ENCODE results near the gene SYTL5. TPM values are rescaled to one million over a fixed set of nuclear protein-coding genes. Genes with fewer than 3 reads are reported as not detected.
"Not testable (repeated sequence)": the region's sequence is repeated elsewhere in the genome, so short reads cannot be mapped to it uniquely, and the experiment has no call there.

Gene SYTL5
- total and polyA plus RNA-seq, 2 experiments from 2014 or later, result 0.23 to 0.35 TPM

DNA sequence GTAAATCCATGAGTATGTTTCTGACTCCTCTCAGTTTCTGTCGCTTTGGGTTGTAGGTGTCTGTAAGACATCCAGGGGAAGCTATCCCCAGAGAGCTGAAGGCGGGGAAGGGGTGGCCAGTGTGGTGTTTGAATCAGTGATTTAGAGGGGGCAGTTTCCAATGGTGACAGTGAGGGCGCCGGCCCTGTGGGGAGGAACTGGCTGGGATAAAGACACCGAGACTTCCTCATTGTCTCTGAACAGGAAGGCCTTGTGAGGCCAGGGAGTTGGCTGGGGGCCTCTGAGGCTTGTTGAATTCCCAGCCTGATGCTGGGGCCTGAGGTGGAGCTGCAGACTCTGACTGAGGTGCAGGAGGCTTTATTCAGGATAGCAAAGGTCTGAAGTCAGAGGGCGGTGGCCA is 15.1 kb upstream of the SYTL5 start:
- H3K36me3 ChIP-seq (ENCODE audit: insufficient read depth); H3K79me2 ChIP-seq (replicated peaks; ENCODE audit: insufficient read depth); ATAC-seq; H3K27me3 Mint-ChIP-seq (ENCODE audit: insufficient read depth, low read depth, poor library complexity); H3K4me3 Mint-ChIP-seq; H3K4me2 ChIP-seq; H4K20me1 ChIP-seq (replicated peaks; ENCODE audit: insufficient read depth); H3F3A ChIP-seq (replicated peaks; ENCODE audit: low read depth); H3K4me1 ChIP-seq (ENCODE audit: insufficient read depth); H3K9me3 Mint-ChIP-seq; H3K4me1 Mint-ChIP-seq; H3K4me3 ChIP-seq; H3K27me3 ChIP-seq (ENCODE audit: insufficient read depth); H3K27ac ChIP-seq (ENCODE audit: low read depth); H3K9me2 ChIP-seq (ENCODE audit: insufficient read depth); H3K27ac Mint-ChIP-seq; H2AFZ ChIP-seq; H3K36me3 Mint-ChIP-seq (ENCODE audit: low read depth); DNase-seq (ENCODE audit: low spot score): not testable (repeated sequence)

DNA sequence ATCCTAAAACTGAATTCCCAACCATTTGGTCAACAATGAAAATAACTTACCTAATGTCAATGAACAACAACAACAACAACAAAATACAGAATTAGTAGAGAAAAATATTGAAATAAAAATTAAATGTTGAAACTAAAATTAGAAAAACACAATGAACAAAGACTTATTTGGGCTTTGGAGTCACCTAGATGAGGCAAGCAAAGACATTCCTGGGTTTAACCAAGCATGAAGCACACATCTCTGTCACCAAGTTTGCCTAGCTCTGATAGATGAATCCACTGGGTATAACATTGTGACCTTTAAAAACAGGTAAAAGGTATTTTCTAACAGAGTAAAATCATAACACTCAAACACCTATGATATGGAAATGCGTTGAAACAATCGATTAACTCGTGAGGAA is 13.2 kb upstream of the SYTL5 start:
- H2AFZ ChIP-seq, result no peak overlapping the region
- H3K27ac Mint-ChIP-seq, result no peak overlapping the region
- H3K27me3 ChIP-seq (ENCODE audit: insufficient read depth), result no peaks in the 10 kb centered on the region
- no peak overlapping the region for H3K4me2 ChIP-seq
- no peaks in the 10 kb centered on the region for H3K9me2 ChIP-seq (ENCODE audit: insufficient read depth)
- H3K36me3 ChIP-seq (ENCODE audit: insufficient read depth), result no peaks in the 10 kb centered on the region
- no peak overlapping the region for H3K4me3 Mint-ChIP-seq
- peaks cover 3% of the 10 kb centered on the region for H3K27me3 Mint-ChIP-seq (ENCODE audit: insufficient read depth, low read depth, poor library complexity)
- no peak overlapping the region for H3K27ac ChIP-seq (ENCODE audit: low read depth)
- H3K79me2 ChIP-seq (replicated peaks; ENCODE audit: insufficient read depth), result no peaks in the 10 kb centered on the region
- ATAC-seq (no peak), DNase-seq (ENCODE audit: low spot score) (no peak)
- no peaks in the 10 kb centered on the region for H3K4me1 ChIP-seq (ENCODE audit: insufficient read depth)
- no peaks in the 10 kb centered on the region; the same call in 2 of the 3 replicates for H3K9me3 Mint-ChIP-seq
- no peak overlapping the region for H3K4me3 ChIP-seq
- H4K20me1 ChIP-seq (replicated peaks; ENCODE audit: insufficient read depth), result no peaks in the 10 kb centered on the region
- no peaks in the 10 kb centered on the region for H3F3A ChIP-seq (replicated peaks; ENCODE audit: low read depth)
- no peaks in the 10 kb centered on the region for H3K36me3 Mint-ChIP-seq (ENCODE audit: low read depth)
- H3K4me1 Mint-ChIP-seq, result peaks cover 2% of the 10 kb centered on the region; the same call in 1 of the 3 replicates
- TF ChIP-seq STAT1 (IDR thresholded peaks at IDR 0.05; ENCODE audit: unreplicated experiment) (no peak), ZNF331 (CRISPR knock-in tag; IDR thresholded peaks at IDR 0.05; ENCODE audit: low read depth) (no peak), ZNF114 (CRISPR knock-in tag; IDR thresholded peaks at IDR 0.05) (no peak), JUNB (IDR thresholded peaks at IDR 0.05; ENCODE audit: unreplicated experiment) (no peak), CREB1 (CRISPR knock-in tag; IDR thresholded peaks at IDR 0.05; ENCODE audit: low read depth) (no peak), NANOG (IDR thresholded peaks at IDR 0.05; ENCODE audit: borderline replicate concordance) (no peak), EZH2 (IDR thresholded peaks at IDR 0.05; ENCODE audit: low read depth, unreplicated experiment) (no peak), POLR2AphosphoS5 (IDR thresholded peaks at IDR 0.05; ENCODE audit: low read depth) (no peak), EZH2phosphoT487 (IDR thresholded peaks at IDR 0.05; ENCODE audit: unreplicated experiment) (no peak)
- TF ChIP-seq, protein P1, sequence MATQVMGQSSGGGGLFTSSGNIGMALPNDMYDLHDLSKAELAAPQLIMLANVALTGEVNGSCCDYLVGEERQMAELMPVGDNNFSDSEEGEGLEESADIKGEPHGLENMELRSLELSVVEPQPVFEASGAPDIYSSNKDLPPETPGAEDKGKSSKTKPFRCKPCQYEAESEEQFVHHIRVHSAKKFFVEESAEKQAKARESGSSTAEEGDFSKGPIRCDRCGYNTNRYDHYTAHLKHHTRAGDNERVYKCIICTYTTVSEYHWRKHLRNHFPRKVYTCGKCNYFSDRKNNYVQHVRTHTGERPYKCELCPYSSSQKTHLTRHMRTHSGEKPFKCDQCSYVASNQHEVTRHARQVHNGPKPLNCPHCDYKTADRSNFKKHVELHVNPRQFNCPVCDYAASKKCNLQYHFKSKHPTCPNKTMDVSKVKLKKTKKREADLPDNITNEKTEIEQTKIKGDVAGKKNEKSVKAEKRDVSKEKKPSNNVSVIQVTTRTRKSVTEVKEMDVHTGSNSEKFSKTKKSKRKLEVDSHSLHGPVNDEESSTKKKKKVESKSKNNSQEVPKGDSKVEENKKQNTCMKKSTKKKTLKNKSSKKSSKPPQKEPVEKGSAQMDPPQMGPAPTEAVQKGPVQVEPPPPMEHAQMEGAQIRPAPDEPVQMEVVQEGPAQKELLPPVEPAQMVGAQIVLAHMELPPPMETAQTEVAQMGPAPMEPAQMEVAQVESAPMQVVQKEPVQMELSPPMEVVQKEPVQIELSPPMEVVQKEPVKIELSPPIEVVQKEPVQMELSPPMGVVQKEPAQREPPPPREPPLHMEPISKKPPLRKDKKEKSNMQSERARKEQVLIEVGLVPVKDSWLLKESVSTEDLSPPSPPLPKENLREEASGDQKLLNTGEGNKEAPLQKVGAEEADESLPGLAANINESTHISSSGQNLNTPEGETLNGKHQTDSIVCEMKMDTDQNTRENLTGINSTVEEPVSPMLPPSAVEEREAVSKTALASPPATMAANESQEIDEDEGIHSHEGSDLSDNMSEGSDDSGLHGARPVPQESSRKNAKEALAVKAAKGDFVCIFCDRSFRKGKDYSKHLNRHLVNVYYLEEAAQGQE (IDR thresholded peaks at IDR 0.05; ENCODE audit: unreplicated experiment), result no peak
- TF ChIP-seq, protein P2, sequence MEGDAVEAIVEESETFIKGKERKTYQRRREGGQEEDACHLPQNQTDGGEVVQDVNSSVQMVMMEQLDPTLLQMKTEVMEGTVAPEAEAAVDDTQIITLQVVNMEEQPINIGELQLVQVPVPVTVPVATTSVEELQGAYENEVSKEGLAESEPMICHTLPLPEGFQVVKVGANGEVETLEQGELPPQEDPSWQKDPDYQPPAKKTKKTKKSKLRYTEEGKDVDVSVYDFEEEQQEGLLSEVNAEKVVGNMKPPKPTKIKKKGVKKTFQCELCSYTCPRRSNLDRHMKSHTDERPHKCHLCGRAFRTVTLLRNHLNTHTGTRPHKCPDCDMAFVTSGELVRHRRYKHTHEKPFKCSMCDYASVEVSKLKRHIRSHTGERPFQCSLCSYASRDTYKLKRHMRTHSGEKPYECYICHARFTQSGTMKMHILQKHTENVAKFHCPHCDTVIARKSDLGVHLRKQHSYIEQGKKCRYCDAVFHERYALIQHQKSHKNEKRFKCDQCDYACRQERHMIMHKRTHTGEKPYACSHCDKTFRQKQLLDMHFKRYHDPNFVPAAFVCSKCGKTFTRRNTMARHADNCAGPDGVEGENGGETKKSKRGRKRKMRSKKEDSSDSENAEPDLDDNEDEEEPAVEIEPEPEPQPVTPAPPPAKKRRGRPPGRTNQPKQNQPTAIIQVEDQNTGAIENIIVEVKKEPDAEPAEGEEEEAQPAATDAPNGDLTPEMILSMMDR (conservative IDR thresholded peaks at IDR 0.05; ENCODE audit: low read depth in 2 of 2), result no peak
- TF ChIP-seq, protein P3, sequence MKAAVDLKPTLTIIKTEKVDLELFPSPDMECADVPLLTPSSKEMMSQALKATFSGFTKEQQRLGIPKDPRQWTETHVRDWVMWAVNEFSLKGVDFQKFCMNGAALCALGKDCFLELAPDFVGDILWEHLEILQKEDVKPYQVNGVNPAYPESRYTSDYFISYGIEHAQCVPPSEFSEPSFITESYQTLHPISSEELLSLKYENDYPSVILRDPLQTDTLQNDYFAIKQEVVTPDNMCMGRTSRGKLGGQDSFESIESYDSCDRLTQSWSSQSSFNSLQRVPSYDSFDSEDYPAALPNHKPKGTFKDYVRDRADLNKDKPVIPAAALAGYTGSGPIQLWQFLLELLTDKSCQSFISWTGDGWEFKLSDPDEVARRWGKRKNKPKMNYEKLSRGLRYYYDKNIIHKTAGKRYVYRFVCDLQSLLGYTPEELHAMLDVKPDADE (IDR thresholded peaks at IDR 0.05), result no peak

All from GM23338 (cell line).